ENCODE results near the gene TRIM50. TPM values are rescaled to one million over a fixed set of nuclear protein-coding genes. Genes with fewer than 3 reads are reported as not detected.

TRIM50 gene
- total RNA-seq, 4 donors from 2014 or later: not detected

GRCh38 chr7:73369009-73369408, 41.1 kb upstream of the TRIM50 start:
- in situ Hi-C loops (cut with MboI; ENCODE audit: low pct_ligation_motif_present in 1 of 4, low pct_unique_long_range_greater_than_20kb in 1 of 4, low sequenced_read_pairs in 3 of 4) (no loop called here), intact Hi-C loops (cut with DNase I; ENCODE audit: low total_unique reads) (no loop called here)
- Histone ChIP-seq H3K4me1 (no peaks in the 10 kb centered on the region), H3K4me3 (no peak overlapping the region), H3K27me3 (peaks cover 11% of the 10 kb centered on the region), H3K36me3 (no peaks in the 10 kb centered on the region), H3K9me3 (no peaks in the 10 kb centered on the region), H3K27ac (no peak overlapping the region)
- WGBS, 2 donors (ENCODE audit: low coverage in 1 of 2): 71% methylated on average over 11 of the region's 11 CpGs; no CpG with 5 or more reads in 1 of the 2 donors
- no peak for DNase-seq
- TF ChIP-seq POLR2AphosphoS5 (IDR thresholded peaks at IDR 0.05) (no peak), CTCF (IDR thresholded peaks at IDR 0.05) (no peak), EP300 (IDR thresholded peaks at IDR 0.05; ENCODE audit: low read depth) (no peak), POLR2A (IDR thresholded peaks at IDR 0.05) (no peak)

GRCh38 chr7:73366990-73367389, 39.1 kb upstream of the TRIM50 start:
- WGBS, 2 donors (ENCODE audit: low coverage in 1 of 2): 73 to 86% methylated on average over 3 to 12 of the region's 12 CpGs
- Histone ChIP-seq H3K9me3 (no peaks in the 10 kb centered on the region), H3K36me3 (no peaks in the 10 kb centered on the region), H3K4me1 (no peaks in the 10 kb centered on the region), H3K27ac (no peak overlapping the region), H3K4me3 (no peak overlapping the region), H3K27me3 (peaks cover 15% of the 10 kb centered on the region)
- in situ Hi-C loops (cut with MboI; ENCODE audit: low pct_ligation_motif_present in 1 of 4, low pct_unique_long_range_greater_than_20kb in 1 of 4, low sequenced_read_pairs in 3 of 4): no loop called here
- DNase-seq: no peak
- no peak for TF ChIP-seq POLR2A (IDR thresholded peaks at IDR 0.05)
- no peak for TF ChIP-seq POLR2AphosphoS5 (IDR thresholded peaks at IDR 0.05)
- no peak for TF ChIP-seq CTCF (IDR thresholded peaks at IDR 0.05)
- TF ChIP-seq EP300 (IDR thresholded peaks at IDR 0.05; ENCODE audit: low read depth): no peak
- intact Hi-C loops (cut with DNase I; ENCODE audit: low total_unique reads): no loop called here

- in situ Hi-C loops (cut with MboI; ENCODE audit: low pct_ligation_motif_present in 1 of 4, low pct_unique_long_range_greater_than_20kb in 1 of 4, low sequenced_read_pairs in 3 of 4) (no loop called here), intact Hi-C loops (cut with DNase I; ENCODE audit: low total_unique reads) (no loop called here)
- WGBS, 2 donors (ENCODE audit: low coverage in 1 of 2): 87% methylated on average over 11 of the region's 11 CpGs; no CpG with 5 or more reads in 1 of the 2 donors
- no peak overlapping the region for H3K27ac ChIP-seq
- no peaks in the 10 kb centered on the region for H3K9me3 ChIP-seq
- no peaks in the 10 kb centered on the region for H3K4me1 ChIP-seq
- no peaks in the 10 kb centered on the region for H3K36me3 ChIP-seq
- H3K4me3 ChIP-seq: no peak overlapping the region
- peaks cover 15% of the 10 kb centered on the region for H3K27me3 ChIP-seq
- no peak for DNase-seq
- TF ChIP-seq CTCF (IDR thresholded peaks at IDR 0.05) (no peak), EP300 (IDR thresholded peaks at IDR 0.05; ENCODE audit: low read depth) (no peak), POLR2AphosphoS5 (IDR thresholded peaks at IDR 0.05) (no peak), POLR2A (IDR thresholded peaks at IDR 0.05) (no peak)
Observed at GRCh38 chr7:73366127-73366526, 38.2 kb upstream of the TRIM50 start.

- H3K4me3 ChIP-seq: no peak overlapping the region
- no peak overlapping the region for H3K27ac ChIP-seq
- H3K27me3 ChIP-seq: peaks cover 24% of the 10 kb centered on the region
- TF ChIP-seq EP300 (IDR thresholded peaks at IDR 0.05; ENCODE audit: low read depth): no peak
- TF ChIP-seq POLR2AphosphoS5 (IDR thresholded peaks at IDR 0.05): no peak
- no peak for TF ChIP-seq POLR2A (IDR thresholded peaks at IDR 0.05)
- TF ChIP-seq CTCF (IDR thresholded peaks at IDR 0.05): no peak
- H3K36me3 ChIP-seq: no peaks in the 10 kb centered on the region
- intact Hi-C loops (cut with DNase I; ENCODE audit: low total_unique reads) (no loop called here), in situ Hi-C loops (cut with MboI; ENCODE audit: low pct_ligation_motif_present in 1 of 4, low pct_unique_long_range_greater_than_20kb in 1 of 4, low sequenced_read_pairs in 3 of 4) (no loop called here)
- H3K9me3 ChIP-seq: no peaks in the 10 kb centered on the region
- DNase-seq: no peak
- 60% methylated on average over 25 of the region's 25 CpGs; no CpG with 5 or more reads in 1 of the 2 donors for WGBS, 2 donors (ENCODE audit: low coverage in 1 of 2)
- peaks cover 0 to under 1% (median 0%) of the 10 kb centered on the region in 4 donors for H3K4me1 ChIP-seq
Observed at GRCh38 chr7:73364006-73364728, 36.3 kb upstream of the TRIM50 start.
